ENCODE data around the gene CMKLR1.

GRCh38 chr12:108358580-108358965, 19.5 kb upstream of the CMKLR1 start:
- TF ChIP-seq EZH2 (IDR thresholded peaks at IDR 0.05; ENCODE audit: borderline replicate concordance, low read depth, low read length, poor library complexity, severe bottlenecking) = no peak
- no peak for TF ChIP-seq CTCF (conservative IDR thresholded peaks at IDR 0.05; ENCODE audit: low read depth, low read length)

Data from A673 (cell line).